Measurements from ENCODE around the gene HIP1.

GRCh38 chr7:75711656-75712514 lies 26.9 kb downstream of the HIP1 start:
- TF ChIP-seq MEF2A (IDR thresholded peaks at IDR 0.05; ENCODE audit: borderline replicate concordance, low read depth) (peak; percentile 65; the same call in 1 of the 2 replicates), ZBTB33 (IDR thresholded peaks at IDR 0.05; ENCODE audit: borderline replicate concordance, low read depth) (no peak), CTCF (IDR thresholded peaks at IDR 0.05) (no peak), POLR2AphosphoS5 (IDR thresholded peaks at IDR 0.05; ENCODE audit: low read depth, low read length) (no peak), MAX (IDR thresholded peaks at IDR 0.05; ENCODE audit: low read depth) (no peak), REST (IDR thresholded peaks at IDR 0.05; ENCODE audit: low read depth, low read length) (no peak)
